Islet of Langerhans (tissue), 1 donor: ENCODE measurements around the gene GCDH.
"Not testable (repeated sequence)": the region's sequence is repeated elsewhere in the genome, so short reads cannot be mapped to it uniquely, and the experiment has no call there.

Source experiments
- FAIRE-seq: peaks from one replicate; lab custom pipeline; 2011; peaks lifted over from hg19 to GRCh38; lab: Jason Lieb, UNC

The GCDH gene

GRCh38 chr19:12872941-12873890 lies 17.7 kb upstream of the GCDH start:
- no peak for FAIRE-seq

GRCh38 chr19:12873891-12874745 lies 16.8 kb upstream of the GCDH start:
- FAIRE-seq, result no peak

GRCh38 chr19:12875086-12875485 lies 15.9 kb upstream of the GCDH start:
- FAIRE-seq, result no peak

GRCh38 chr19:12880551-12881171 lies 10.3 kb upstream of the GCDH start:
- FAIRE-seq, result no peak

GRCh38 chr19:12881172-12881808 lies 9.7 kb upstream of the GCDH start, which contains the start of gene DNASE2:
TSS of gene DNASE2 (minus strand) at chr19:12881449. CDS start at chr19:12881375, 74 bp downstream.
- no peak for FAIRE-seq

- no peak for FAIRE-seq
These were observed 8.4 kb upstream of the GCDH start for GRCh38 chr19:12882589-12882988.

- no peak for FAIRE-seq
These were observed 6.8 kb upstream of the GCDH start for GRCh38 chr19:12884202-12884601.

- FAIRE-seq, result no peak
These were observed 6.4 kb upstream of the GCDH start for GRCh38 chr19:12884627-12884925.

- no peak for FAIRE-seq
These were observed 5.8 kb upstream of the GCDH start for GRCh38 chr19:12884926-12885748.

GRCh38 chr19:12885749-12886650 lies 5.0 kb upstream of the GCDH start:
- FAIRE-seq, result no peak

- no peak for FAIRE-seq
These were observed 4.3 kb upstream of the GCDH start for GRCh38 chr19:12886651-12886968.

- no peak for FAIRE-seq
These were observed 3.8 kb upstream of the GCDH start, which contains the start of gene KLF1 for GRCh38 chr19:12886969-12887747. TSS of gene KLF1 (minus strand) at chr19:12887201. CDS start at chr19:12887140, 61 bp downstream.

GRCh38 chr19:12888006-12888603 lies 2.9 kb upstream of the GCDH start:
- FAIRE-seq, result no peak

- FAIRE-seq, result not testable (repeated sequence)
These were observed 617 bp upstream of the GCDH start for GRCh38 chr19:12890299-12890786.

- FAIRE-seq, result no peak
These were observed 627 bp downstream of the GCDH start for GRCh38 chr19:12891553-12892021.

GRCh38 chr19:12893582-12893981 lies 2.6 kb downstream of the GCDH start:
- no peak for FAIRE-seq

GRCh38 chr19:12896460-12896859 lies 5.5 kb downstream of the GCDH start:
- FAIRE-seq, result no peak

GRCh38 chr19:12899891-12900518 lies 9.0 kb downstream of the GCDH start:
- FAIRE-seq, result no peak
